Left forelimb (tissue), 1 donor: Measurements from ENCODE around the gene ZSCAN20.
"Not testable (repeated sequence)": the region's sequence is repeated elsewhere in the genome, so short reads cannot be mapped to it uniquely, and the experiment has no call there.

Experiments used
- DNase-seq: peaks from one replicate; pipeline ENCODE4 v3.0.0-alpha.2; 2018; ENCODE audit warnings: low spot score

ZSCAN20 gene

DNA sequence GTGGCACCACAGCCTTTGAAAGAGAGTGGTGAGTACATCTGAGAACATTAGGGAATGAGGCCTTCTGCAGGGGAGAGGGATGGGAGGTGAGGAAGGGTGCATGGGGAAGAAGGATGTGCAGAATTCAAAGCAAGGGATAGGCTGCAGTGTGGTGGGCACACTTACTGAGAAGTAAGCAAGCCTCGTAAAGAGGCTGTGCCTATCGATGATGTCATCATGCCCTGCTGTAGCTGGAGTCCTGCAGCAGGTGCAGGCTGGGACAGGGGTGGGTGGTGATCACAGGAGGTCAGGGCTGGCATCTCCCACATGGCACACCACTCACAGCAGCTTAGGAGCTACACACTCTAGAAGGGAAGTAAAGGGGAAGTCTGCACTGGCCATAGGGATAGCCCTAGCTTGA is 16.2 kb downstream of the ZSCAN20 start:
- DNase-seq: no peak

GRCh38 chr1:33494929-33495328 is 22.5 kb downstream of the ZSCAN20 start:
- DNase-seq: no peak

DNA sequence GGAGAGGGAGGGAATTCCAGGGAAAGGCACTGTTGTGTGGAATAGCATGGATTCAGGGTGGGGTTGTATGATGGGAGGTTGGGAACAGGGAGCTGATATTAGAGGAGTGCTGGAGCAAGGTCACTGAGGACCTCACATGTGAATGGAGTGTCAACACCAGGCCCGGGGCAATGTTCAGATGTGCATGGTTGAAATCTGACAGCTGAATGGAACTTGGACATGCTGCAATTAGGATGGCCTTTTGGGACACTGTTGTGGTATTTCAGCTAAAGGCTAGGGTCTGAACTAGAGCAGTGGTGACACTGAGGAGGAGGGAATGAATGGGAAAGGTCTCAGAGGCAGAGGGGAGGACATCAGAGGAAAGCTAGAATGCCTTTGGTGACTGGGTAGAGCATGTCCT is 25.0 kb downstream of the ZSCAN20 start:
- DNase-seq: no peak

DNA sequence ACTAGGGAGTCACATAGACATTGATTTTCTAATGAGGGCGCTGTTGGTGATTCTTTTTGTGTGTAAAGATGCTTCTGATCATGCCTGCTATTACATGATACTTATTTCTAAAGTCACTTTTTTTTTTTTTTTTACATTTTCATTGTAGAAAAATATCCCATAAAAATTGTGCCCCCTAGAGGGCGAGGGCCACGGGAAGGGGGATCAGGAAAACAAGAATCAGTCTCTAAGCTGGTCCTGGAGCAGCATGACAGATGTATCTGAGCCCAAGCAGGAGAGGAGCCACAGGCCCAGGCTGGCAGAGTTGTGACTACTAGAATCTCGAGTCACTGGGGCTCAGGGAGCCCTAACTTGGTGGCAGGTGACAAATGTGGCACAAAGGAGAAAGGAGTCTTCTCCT is 28.1 kb downstream of the ZSCAN20 start:
- no peak for DNase-seq

DNA sequence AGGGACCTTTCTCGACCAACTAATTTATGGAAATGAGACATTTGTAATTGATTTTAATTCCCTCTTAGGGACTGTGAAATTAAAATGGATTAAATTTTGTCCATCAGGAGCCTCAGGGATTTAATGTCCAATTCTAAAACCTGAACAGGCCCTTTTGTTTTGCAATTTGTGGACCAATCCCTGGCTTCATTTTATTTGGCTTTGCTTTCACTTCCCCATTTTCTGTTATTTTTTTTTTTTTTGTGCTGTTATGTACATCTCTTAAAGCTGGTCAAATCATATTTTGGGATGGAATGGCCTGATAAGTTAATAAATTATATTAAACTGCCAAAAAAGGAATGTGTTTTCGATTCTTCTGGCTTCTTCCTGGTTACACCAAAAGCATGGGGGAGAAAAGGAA is 28.9 kb downstream of the ZSCAN20 start:
- no peak for DNase-seq

GRCh38 chr1:33501774-33502173 is 29.3 kb downstream of the ZSCAN20 start:
- DNase-seq: no peak

DNA sequence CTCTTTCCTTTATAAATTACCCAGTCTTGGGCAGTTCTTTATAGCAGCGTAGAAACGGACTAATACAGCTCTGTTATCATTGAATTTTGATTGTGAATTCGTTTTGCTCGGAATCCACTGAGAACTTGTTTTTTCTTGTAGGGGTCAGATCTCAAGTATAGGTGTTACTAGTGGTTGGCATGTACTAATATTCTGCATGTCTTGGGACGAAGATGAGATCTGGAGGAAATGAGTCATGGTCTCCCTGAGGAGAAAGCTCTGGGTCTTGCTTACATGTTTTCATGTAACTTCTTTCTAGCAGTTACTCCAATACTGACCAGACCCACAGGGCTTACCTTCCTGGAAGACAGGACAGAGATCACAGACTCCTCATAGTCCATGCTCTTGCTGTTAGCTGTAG is 30.3 kb downstream of the ZSCAN20 start:
- no peak for DNase-seq

- no peak for DNase-seq
These were observed 31.1 kb downstream of the ZSCAN20 start for GRCh38 chr1:33503506-33503905.

DNA sequence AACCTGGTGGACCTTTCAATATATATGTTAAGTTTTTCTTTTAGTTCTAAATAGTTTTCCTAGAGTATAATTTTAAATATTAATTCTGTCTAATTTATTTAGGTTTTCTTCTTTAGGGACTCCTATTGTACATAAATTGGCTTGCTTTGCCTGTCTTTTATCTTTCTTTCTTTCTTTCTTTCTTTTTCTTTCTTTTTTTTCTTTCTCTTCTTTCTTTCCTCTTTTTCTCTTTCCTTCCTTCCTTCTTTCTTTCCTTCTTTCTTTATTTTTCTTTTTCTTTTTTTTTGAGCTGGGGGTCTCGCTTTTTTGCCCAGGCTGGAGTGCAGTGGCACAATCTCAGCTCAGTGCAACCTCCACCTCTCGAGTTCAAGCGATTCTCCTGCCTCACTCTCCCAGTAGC is 35.2 kb downstream of the ZSCAN20 start:
- no peak for DNase-seq

GRCh38 chr1:33508151-33508550 is 35.7 kb downstream of the ZSCAN20 start:
- DNase-seq: no peak

GRCh38 chr1:33509276-33509675 is 36.8 kb downstream of the ZSCAN20 start:
- DNase-seq: not testable (repeated sequence)

GRCh38 chr1:33512226-33513011 is 40.0 kb downstream of the ZSCAN20 start:
- no peak for DNase-seq

GRCh38 chr1:33515112-33515511 is 42.7 kb downstream of the ZSCAN20 start:
- DNase-seq: no peak

- DNase-seq: no peak
These were observed 43.2 kb downstream of the ZSCAN20 start for GRCh38 chr1:33515607-33516006.

GRCh38 chr1:33516428-33516827 is 44.0 kb downstream of the ZSCAN20 start:
- DNase-seq: no peak

DNA sequence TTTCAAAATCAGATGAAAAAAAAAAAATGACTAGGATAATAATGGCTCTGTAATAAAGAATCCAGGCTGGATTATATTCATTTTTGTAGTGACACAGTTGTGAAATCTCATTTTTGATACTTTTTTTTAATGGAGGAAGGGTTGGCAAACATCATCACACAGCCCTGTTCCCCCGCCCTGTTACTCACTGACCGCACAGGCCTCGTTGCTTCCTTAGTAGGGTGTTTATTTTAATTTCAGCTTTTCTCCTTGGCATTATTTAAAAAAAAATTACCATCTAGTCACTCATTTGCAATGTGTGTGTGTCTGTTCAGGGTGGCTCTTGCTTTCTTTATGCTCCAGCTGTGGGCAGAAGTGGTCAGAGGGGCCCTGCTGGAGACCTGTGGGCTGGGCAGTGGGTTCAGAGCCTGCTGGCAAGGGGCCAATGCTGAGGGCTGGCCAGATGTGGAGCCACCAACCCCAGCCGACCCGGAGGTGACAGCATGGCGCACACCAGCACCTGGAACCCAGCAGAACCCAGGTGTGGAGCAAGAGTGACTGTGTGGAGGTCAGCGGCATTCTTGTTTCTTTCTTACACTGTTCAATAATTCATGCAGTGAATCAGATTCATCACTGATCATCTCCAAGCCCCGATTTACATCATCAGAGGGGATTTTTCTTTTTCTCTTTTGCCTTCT is 44.6 kb downstream of the ZSCAN20 start:
- no peak for DNase-seq

GRCh38 chr1:33517596-33518250 is 45.3 kb downstream of the ZSCAN20 start:
- DNase-seq: no peak

DNA sequence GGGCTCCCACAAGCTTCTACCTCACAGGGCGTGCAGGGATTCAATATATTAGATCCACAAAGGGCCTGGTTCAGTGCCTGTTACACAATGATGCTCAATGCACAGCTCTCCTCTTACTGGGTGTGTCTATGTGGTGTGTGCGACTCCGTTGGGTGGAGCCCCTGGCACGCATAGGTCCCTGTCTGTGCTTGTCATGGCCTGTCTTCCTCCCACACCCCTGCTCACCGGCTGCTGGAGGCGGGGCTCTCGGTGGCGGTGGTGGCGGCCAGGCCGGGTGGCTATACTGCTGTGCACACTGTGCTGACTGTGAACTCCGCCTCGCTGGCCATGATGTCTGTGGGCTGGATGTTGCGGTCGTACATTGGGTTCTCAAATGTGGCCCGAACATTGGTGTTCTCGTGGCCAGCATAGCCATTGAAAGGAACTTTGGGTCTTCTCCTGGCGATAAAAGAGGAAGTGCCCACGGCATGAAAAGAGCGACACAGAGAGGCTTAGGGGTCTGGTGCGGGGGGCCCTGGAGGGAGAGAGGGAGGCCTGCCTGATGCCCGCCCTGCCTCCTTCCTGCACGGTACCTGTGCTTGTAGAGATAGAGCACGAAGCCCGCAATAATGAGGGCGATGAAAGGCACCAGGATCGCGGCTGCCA is 46.9 kb downstream of the ZSCAN20 start:
- DNase-seq: no peak

DNA sequence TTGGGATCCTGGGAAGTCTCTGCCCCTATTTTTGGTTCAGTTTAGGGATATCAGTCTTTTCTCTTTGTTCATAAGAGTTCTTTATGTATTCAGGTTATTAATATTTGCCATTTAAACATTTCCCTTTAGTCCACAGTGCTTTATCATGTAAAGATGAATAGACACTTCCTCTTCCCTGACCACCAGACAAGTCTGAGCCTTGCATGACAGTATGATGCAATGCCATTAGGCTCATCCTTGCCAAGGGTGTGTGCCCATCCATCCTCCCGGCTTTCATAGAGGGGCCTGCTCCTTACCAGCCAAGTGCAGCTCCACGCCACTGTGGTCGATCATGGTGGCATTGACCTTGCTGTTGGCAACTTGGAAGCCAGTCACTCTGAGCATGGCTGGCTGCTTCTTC is 52.1 kb downstream of the ZSCAN20 start:
- DNase-seq: no peak

GRCh38 chr1:33527934-33528333 is 55.5 kb downstream of the ZSCAN20 start:
- DNase-seq: no peak

- DNase-seq: no peak
These were observed 57.5 kb downstream of the ZSCAN20 start for GRCh38 chr1:33529957-33530356.

DNA sequence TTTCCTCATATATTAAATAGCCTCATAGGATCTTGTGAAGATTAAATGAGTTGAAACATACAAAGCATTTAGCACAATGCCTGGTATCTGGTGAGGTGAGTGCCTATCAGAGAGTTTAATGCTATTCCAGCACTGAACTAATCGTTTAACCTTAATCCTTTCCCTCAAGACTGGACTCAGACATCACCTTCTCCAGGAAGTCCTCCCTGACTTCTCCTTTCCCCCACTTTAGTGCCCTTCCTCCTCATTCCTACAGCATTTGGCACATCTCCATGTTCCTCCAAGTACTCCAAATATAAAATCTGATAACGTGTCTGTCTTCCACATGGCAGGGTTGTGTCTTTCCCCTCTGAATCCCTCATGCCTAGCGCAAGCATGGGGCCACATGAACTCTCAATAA is 59.8 kb downstream of the ZSCAN20 start:
- DNase-seq: no peak

GRCh38 chr1:33532936-33533335 is 60.5 kb downstream of the ZSCAN20 start:
- DNase-seq: no peak
